HG03066 (cell line): ENCODE data around the gene KCNH2.

Source experiments
- ATAC-seq: cut with Tn5 transposase; IDR thresholded peaks from one replicate; pipeline ENCODE4 v1.9.1; 2021; ENCODE audit warnings: low read depth; ENCODE audit not compliant: unreplicated experiment

The KCNH2 gene

DNA sequence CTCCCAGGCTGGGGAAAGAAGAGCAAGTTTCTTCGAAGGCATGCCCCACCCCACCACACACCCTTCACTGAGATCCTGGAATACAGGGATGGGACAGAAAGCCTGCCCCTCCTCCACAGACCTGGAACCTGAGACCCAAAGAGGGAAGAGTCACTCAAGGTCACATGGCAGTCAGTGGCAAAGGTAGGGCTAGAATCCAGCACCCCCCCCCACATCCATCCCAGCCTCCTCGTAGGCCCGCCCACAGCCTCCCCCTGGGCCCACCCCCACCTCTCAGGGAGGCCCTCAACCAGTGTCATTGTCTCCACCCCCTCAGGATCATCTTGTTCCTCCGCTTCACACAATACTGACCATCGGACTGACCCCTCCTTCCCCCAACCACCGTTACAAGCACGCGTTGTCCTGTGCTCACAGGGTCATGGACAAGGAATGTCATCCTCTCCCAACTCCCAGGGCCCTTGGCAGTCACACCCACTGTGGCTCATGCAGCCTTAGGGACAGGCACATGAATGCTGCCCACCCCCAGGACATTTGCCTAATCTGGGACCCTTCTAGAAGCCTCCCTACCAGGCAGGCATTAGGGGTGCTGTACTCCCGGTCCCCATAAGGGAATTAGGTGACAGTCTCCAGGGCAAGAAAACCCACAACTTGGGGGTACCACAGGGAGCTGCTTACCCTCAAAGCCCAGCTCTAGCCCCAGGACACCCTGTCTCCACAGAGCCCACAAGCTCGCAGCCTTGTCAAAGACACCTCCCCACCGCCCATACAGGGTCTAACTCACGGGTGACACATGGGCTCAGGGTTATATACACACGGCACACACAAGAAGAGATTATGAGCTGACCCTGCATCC lies 1.4 kb downstream of the KCNH2 start:
- no peak for ATAC-seq

DNA sequence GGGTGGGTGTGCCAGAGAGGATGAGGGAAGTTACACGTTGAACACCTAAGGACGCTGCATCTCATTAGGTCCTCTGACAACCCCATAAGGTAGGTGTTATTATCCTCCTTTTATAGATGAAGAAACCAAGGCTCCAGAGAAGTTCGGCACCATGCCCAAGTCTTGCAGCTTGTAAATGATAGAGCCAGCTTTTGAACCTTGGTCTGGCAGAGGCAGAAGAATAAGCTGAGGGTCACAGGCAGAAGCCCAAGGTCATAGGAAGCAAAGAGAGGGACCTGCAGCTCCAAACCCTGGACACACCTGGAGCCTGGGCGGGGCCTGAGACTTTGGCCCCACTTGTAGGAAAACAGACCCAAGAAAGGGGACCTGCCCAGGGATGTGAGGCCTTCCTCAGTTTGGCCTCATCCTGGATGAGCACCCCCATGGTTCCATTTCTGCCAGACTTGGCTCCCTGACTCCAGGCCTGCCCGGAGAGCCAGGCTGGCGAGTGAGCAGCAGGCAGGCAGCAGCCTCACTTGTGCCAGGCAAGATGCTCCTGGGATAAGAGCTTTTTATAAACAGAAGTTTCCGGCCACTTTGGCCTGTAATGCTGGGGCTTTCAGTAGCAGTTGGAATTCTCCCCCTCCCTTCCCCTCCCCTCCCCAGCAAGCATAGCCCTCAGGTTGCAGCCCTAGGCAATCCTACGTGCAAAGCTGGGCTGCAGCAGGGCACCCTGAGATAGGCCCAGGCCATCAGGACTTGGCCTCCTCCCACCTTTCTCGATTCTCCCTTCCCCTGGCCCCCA lies 2.4 kb downstream of the KCNH2 start:
- ATAC-seq: no peak

DNA sequence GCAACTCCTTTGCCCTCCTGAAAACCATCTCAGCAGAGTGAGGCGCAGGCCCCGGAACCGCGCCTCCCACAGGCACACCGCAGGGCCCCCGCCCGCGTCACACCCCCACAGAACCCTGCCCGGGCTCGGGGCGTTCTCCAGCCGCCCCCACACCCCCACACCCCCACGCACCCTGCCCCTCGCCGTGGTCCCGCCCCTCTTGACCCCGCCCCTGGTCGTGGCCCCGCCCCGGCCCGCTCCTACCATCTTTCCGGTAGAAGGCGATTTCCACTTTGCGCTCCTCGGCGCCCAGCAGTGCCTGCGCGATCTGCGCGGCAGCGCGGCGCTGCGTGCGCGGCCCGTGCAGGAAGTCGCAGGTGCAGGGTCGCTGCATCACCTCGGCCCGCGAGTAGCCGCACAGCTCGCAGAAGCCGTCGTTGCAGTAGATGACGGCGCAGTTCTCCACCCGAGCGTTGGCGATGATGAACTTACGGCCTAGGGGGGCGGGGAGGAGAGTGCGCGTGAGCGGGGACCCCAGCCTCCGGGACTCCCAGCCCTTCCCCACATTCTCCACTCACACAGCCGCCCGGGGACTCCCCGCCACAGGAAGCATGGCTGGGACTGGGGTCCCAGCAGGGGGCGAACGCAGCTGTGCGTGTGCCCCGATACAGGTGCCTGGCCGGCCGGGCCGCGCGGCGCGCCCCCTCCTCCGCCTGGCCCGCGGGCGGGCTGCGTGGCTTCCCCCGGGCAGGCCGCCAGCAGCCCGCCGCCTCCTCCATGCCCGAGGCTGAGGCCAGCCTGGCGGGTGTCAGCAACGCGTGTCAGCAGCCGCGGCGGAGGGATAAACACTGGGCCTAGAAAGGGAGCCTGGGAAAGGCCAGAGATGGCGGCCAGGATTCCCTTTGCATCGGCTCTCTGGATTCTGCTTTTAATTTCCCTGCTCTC lies 3.4 kb downstream of the KCNH2 start:
- ATAC-seq: no peak

GRCh38 chr7:150973571-150974451 lies 4.3 kb downstream of the KCNH2 start:
- ATAC-seq: no peak

DNA sequence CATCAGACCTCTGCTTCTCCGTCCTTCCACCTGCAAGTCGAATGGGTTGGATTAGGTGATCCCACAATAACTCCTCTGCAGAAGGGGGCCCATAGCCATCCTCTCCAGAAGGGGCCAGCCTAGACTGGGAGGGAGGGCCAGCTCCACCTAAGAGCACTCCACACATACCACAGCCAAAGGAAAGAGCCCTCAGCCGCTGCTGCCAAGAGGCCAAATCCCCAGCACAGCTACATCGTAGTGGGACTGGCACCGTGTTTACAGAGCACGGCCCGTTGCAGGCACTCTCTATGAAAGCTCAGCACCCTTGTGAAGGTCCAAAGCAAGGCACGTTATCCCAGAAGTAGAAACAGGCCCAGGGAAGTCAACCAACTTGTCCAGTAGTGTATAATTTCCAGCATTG lies 5.4 kb downstream of the KCNH2 start:
- ATAC-seq: no peak

DNA sequence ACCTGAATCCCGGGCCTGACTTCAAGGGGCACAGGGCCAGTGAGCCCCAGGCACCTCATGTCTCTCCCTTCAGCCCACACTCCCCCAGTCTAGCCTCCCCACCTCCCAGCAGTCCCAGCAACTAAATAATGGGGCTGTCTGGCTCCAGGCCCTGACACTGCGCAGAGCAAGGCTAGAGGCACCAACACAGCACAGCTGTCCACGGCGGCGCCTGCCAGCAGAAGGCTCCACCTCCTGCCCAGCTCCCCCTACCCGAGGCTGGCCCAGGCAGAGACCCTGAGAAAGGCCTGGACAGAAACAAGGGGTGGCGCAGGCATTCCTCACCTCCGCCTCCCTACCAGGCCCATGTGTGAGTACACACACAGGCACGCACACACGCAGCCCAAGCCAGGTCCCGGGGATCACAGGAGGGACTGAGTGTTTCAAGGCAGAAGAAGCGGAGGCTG lies 6.1 kb downstream of the KCNH2 start:
- ATAC-seq: no peak

DNA sequence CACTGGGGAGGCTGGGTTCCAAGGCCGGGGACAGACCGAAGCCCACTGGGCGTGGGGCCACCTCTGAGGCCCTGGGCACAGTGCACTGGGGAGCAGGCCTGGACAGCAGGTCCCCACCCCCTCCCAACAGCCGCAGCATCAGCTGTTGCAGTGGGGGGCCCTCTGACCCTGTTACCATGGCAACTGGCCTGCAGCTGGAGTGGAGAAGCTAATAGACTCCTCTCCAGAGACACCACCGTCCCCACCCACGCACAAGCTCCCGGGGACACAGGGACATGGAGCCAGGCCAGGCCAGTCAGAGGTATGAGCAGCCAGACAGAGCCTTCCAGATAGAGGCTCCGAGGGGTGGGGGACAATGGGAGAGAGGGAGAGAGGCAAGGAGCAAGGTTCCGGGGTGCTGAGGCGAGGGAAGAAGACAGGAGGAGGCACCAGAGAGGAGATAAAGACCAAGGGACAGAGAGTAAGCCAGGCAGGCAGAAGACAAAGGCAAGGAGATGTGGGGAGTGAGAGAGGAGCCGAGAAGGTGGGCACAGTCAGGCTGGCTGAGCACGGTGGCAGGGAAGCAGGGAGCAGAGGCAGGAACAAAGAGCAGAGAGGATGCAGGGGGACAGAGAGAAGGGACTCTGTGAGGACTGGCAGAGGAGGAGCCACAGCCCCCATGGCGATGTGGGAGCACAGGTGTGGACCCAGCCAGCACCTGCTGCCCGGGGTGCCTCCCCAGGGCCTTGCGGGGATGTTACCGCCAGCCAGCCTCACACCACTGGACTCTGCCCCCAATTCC lies 6.7 kb downstream of the KCNH2 start:
- ATAC-seq: no peak

DNA sequence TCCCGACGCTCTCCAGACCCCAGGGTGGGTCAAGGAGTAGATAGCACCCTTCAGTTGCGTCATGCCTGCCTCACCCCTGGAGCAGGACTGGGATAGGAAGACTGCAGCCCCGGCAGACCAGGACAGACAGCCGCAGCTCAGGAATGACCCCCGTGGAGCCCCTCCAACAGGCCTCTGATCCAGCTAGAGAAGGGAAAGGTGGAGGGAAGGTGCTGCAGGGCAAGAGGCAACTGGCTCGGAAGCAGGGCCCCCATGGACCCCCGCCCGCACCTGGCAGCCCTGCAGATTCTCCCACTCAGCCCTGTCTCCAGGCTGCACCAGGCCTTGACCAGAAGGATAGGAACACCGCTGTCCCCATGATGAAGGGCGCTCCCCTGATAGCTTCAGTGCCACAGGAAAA lies 7.7 kb downstream of the KCNH2 start:
- no peak for ATAC-seq

- ATAC-seq: no peak
These were observed 8.6 kb downstream of the KCNH2 start for GRCh38 chr7:150969475-150969874.

GRCh38 chr7:150968734-150969372 lies 9.3 kb downstream of the KCNH2 start:
- ATAC-seq: no peak

DNA sequence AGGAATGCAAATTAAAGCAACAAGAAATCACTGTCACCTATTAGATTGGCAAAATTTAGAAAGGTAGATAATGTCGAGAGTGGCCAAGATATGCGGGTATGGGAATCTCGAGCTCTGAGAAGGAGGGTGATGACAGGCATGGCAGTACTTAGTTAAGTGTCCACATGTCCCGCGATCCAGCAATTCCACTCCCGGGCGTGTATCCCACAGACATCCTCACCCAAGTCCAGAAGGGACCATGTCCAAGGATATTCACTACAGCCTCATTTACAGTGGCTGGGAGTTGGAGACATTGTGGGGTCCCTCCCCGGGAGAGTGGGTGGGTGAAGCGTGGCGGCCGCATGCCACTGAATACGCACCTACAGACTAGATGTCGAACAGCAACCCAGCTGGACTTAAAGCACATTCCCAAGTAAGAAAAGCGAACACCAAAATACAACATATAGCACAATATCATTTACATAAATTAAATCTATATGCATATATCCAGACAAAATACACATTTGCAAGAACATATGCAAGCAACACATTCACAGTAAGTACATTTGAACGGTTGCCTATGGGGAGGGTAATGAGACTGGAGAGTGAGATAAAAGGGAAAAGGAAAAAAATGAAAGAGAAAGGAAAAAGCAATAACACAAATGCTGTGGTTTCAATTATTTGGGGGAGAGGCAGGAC lies 9.9 kb downstream of the KCNH2 start:
- no peak for ATAC-seq

- ATAC-seq: no peak
These were observed 10.8 kb downstream of the KCNH2 start for GRCh38 chr7:150967349-150967748.

DNA sequence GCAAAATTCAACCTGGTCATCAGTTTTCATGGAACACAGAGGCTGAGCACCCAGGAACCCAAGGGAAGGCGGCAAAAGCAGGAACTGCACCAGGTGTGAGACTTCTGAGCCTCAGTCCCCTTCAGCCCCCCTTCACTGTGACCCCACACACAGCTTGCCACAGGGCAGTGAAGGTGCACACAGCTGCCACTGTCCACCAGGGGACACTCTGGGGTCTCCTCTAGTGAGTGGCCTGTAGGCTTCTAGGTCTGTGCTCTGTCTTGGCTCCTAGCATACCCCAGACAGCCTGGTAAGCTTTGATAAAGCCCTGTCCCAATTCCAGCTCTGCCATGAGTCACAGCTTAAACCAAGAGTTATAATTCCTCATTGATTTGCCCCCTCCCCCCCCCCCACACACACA lies 12.1 kb downstream of the KCNH2 start:
- ATAC-seq: no peak

DNA sequence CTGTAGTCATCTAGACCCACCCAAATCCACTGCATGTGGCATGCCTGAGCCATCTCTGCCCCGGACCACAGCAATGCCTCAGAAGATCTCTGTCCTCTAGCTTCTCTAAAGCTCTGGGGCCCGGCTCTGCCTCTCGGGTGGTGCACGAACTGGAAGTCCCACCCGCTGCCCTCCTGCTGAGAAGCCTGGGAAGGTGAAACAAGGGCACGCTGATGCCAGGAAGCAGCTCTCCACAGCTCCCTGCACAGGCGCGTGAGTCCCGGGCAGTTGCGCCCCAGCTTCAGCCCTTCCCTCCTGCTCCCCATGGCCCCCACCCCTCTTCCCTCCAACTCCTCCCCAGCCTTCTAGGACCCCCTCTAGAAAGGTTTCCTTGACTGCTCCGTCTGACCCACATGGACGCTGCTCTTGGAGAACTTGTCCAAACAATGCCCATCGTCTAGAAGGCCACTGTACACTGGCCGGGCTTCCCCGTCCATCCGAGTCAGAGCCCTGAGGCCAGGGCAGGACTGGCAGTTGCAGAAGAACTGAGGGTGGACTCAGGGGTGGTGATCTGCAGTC lies 12.8 kb downstream of the KCNH2 start:
- ATAC-seq: no peak

DNA sequence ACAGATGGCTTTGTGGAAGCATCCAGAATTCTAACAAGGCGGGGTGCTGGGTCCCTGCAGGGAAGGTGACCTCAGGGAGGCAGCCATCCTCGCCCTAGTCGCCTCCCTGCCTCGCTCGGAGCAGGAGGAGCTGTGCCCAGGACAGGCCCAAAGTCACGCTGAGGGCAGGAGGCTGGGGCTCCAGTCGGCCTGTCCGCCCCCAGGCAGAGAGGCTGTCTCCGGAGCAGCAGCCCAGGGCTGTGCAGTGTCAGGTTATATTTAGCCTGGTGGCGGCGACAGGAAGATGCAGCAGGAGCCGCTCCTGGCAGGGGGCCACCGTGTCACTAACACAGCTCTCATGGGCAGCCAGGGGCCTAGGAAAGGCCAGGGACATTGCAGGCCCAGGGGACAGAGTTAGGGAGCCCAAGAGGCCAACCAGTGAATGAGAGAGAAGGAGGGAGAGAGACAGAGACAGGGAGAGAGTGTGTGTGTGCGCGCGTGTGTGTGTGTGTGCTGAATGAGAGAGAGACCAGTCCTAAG lies 13.5 kb downstream of the KCNH2 start:
- no peak for ATAC-seq

DNA sequence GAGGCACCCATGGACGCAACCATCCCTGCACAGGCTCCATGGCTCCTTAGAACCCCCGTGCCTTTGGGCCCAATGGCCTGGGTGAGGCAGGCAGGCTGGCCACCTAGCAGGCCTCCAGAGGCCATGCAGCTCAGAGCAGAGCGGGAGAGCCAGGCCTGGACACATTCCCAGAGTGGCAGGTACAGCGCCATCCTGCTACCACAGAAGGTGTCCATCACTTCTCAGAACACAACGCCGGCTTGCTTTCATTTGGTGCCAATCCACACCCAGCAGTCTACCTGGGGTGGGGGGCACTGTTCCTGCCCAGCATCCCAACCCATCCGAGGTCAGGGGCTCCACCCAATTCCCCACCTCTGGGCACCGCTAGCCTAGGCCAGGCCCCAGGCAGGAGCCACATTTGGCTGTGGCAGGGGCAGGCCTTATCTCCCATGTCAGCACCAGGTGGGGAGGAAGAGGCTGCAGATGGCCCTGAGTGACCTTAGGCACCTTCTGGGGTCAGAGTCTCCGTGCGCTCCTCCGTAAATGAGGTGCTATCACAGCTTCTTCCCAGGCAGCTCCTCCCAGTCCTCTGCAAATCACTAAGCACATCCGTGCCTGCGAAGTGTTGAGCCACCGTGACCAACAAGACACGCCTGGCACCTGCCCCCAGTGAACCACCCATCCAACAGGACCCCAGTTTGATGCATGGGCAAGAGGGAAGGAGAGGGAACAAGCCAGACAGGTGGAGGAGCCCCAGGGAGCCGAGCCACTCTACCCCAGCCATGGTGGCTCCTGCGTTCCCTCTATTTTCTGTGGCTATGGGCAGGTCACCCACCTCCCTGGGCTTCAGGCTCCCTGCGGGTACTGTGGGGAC lies 14.2 kb downstream of the KCNH2 start:
- ATAC-seq: no peak
